ENCODE measurements around the gene ARHGEF28.

ARHGEF28 gene

DNA sequence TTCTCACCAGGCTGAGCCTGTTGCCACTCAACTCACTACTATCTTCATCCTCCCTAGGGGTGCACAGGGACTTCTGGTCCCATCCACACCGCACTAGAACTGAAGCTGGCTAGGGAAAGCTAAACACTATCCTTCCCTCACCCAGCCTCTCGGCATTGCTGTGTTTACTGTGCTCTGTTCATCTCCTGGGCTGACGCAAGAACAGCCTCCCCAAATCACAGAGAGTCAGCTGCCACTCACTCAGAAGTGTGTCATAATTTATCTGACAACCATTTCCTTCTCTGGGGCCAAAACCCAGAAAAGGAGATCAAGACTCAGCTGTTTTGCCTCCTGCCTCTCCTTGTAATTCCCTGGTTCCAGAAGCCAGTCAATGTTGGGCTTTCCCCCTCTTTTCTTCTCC lies 92.8 kb downstream of the ARHGEF28 start:
- no peak overlapping the region for H3K4me3 ChIP-seq (ENCODE audit: low read length)

GRCh38 chr5:73719632-73720031 lies 93.6 kb downstream of the ARHGEF28 start:
- no peak overlapping the region for H3K4me3 ChIP-seq (ENCODE audit: low read length)
- no peak for TF ChIP-seq ZNF274 (IDR thresholded peaks at IDR 0.05; ENCODE audit: low read depth, low read length)

More for the DNA sequence above, 92.8 kb downstream of the ARHGEF28 start:
- no peak for TF ChIP-seq ZNF274 (IDR thresholded peaks at IDR 0.05; ENCODE audit: low read depth, low read length)

- TF ChIP-seq ZNF274 (IDR thresholded peaks at IDR 0.05; ENCODE audit: low read depth, low read length): no peak
- H3K4me3 ChIP-seq (ENCODE audit: low read length): no peak overlapping the region
These were observed 96.2 kb downstream of the ARHGEF28 start for GRCh38 chr5:73722231-73722630.

- no peak for TF ChIP-seq ZNF274 (IDR thresholded peaks at IDR 0.05; ENCODE audit: low read depth, low read length)
- no peak overlapping the region for H3K4me3 ChIP-seq (ENCODE audit: low read length)
These were observed 100.1 kb downstream of the ARHGEF28 start for GRCh38 chr5:73726071-73726470.

GRCh38 chr5:73726606-73727231 lies 100.7 kb downstream of the ARHGEF28 start:
- TF ChIP-seq ZNF274 (IDR thresholded peaks at IDR 0.05; ENCODE audit: low read depth, low read length): no peak
- no peak overlapping the region for H3K4me3 ChIP-seq (ENCODE audit: low read length)

GRCh38 chr5:73727470-73727869 lies 101.5 kb downstream of the ARHGEF28 start:
- TF ChIP-seq ZNF274 (IDR thresholded peaks at IDR 0.05; ENCODE audit: low read depth, low read length): no peak
- no peak overlapping the region for H3K4me3 ChIP-seq (ENCODE audit: low read length)

- no peak overlapping the region for H3K4me3 ChIP-seq (ENCODE audit: low read length)
- TF ChIP-seq ZNF274 (IDR thresholded peaks at IDR 0.05; ENCODE audit: low read depth, low read length): no peak
These were observed 102.7 kb downstream of the ARHGEF28 start for GRCh38 chr5:73728493-73729273.

GRCh38 chr5:73729329-73729728 lies 103.3 kb downstream of the ARHGEF28 start:
- H3K4me3 ChIP-seq (ENCODE audit: low read length): no peak overlapping the region
- no peak for TF ChIP-seq ZNF274 (IDR thresholded peaks at IDR 0.05; ENCODE audit: low read depth, low read length)

DNA sequence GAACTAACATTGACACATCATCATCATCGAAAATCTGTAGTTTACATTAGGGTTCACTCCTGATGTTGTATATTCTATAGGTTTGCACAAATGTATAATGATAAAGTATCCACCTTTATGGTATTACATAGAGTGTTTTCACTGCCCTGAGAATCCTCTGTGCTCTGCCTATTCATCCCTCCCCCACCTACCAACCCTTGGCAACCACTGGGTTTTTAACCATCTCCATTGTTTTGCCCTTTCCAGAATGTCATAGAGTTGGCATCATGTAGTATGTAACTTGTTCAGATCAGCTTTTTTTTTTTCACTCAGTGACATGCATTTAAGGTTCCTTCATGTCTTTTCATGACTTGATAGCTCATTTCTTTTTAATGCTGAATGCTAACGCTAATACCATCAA lies 106.0 kb downstream of the ARHGEF28 start:
- H3K4me3 ChIP-seq (ENCODE audit: low read length): no peak overlapping the region
- TF ChIP-seq ZNF274 (IDR thresholded peaks at IDR 0.05; ENCODE audit: low read depth, low read length): no peak

DNA sequence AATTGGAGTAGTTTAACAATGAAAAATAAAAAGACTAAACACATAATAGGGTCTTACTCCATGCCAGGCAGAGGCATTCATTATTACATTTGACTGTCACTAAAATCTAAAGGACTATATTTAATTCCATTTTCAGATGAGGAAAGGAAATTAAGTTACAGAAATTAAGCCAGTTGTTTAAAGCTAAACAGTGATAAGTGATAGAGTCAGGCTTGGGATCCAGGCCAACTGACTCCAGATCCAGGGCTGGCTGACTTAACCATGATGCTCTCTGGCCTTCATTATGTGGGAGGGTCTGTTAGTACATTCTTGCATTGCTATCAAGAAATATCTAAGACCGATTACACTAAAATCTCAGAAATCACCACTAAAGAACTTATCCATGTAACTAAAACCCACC lies 107.2 kb downstream of the ARHGEF28 start:
- no peak overlapping the region for H3K4me3 ChIP-seq (ENCODE audit: low read length)
- no peak for TF ChIP-seq ZNF274 (IDR thresholded peaks at IDR 0.05; ENCODE audit: low read depth, low read length)

DNA sequence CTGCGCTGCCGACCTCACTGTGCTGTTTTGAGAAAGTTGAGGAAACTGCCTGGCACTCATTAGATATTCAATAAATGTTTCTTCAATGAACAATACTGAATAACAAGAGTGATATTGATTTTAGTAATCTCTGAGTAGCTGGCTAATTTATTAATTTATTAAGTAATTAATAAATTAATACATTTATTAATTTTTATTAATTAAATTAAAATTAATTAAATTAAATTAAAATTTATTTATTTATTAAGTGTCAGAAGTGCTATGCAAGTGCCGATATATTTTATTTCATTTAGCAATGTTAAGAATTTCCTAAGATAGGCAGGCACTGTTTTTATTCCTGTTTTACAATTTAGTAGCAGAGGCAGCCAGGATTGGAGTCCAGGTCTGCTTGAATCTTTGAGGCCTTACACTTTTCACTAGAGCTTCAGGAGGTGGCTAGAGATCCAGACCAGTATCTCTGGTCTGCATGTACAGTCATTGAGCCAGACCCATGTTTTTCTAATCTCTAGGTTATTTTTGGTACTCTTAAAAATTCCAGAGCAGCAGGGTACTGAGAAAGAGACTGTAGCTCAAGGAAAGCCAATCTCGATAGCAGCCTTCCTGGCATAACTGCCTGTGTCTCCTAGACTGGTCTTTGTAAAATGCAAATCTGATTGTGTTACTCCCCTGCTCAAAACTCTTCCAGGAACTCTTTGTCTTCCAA lies 109.2 kb downstream of the ARHGEF28 start:
- no peak overlapping the region for H3K4me3 ChIP-seq (ENCODE audit: low read length)
- TF ChIP-seq ZNF274 (IDR thresholded peaks at IDR 0.05; ENCODE audit: low read depth, low read length): no peak

- H3K4me3 ChIP-seq (ENCODE audit: low read length): no peak overlapping the region
- TF ChIP-seq ZNF274 (IDR thresholded peaks at IDR 0.05; ENCODE audit: low read depth, low read length): no peak
These were observed 113.7 kb downstream of the ARHGEF28 start for GRCh38 chr5:73739650-73740049.

GRCh38 chr5:73740274-73740790 lies 114.3 kb downstream of the ARHGEF28 start:
- TF ChIP-seq ZNF274 (IDR thresholded peaks at IDR 0.05; ENCODE audit: low read depth, low read length): no peak
- H3K4me3 ChIP-seq (ENCODE audit: low read length): no peak overlapping the region

DNA sequence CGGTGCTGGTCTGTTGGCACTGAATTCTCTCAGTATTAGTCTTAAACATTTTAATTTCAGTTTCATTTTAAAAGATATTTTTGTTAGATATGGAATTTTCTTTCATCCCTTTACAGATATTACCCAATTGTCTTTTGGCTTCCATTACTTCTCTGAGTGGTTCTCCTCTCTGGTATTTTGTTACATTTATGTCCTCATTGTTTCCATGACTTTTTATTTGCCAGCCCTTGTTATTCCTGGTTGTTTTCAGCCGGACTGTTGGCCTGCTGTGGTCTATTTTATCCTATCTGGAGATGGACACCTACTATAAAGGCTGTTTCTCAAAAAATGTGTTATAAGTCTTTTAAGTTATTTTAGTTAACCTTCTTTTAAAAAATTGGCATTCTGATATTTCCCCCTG lies 117.2 kb downstream of the ARHGEF28 start:
- no peak for TF ChIP-seq ZNF274 (IDR thresholded peaks at IDR 0.05; ENCODE audit: low read depth, low read length)
- no peak overlapping the region for H3K4me3 ChIP-seq (ENCODE audit: low read length)

DNA sequence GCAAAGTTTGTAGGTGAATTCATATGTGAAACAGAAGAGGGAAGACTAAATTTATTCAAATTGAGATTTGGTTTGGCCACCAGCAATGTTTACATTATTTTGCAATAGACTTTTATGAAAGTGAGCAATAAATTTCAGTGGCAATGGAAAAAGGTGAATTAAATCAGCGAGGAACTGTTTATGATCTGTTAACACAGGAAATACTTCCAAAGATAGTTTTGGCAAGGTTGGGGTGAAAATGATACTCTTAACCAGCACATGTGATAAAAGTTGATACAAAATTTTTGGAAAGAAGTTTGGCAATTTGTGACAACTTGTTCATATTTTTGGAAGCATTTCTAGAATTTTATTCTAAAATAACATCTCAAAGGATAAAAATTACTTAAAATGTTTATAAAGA lies 119.8 kb downstream of the ARHGEF28 start:
- no peak overlapping the region for H3K4me3 ChIP-seq (ENCODE audit: low read length)
- no peak for TF ChIP-seq ZNF274 (IDR thresholded peaks at IDR 0.05; ENCODE audit: low read depth, low read length)

All from GM08714 (cell line).